Measurements from ENCODE around the gene GDF3. TPM values are rescaled to one million over a fixed set of nuclear protein-coding genes. Genes with fewer than 3 reads are reported as not detected.
"Not testable (repeated sequence)": the region's sequence is repeated elsewhere in the genome, so short reads cannot be mapped to it uniquely, and the experiment has no call there.

Gene GDF3
- not detected for total RNA-seq
- polyA plus RNA-seq = not detected
- long read RNA-seq, donor 1 = 0 reads
- long read RNA-seq, donor 2 = 0 reads
- long read RNA-seq, donor 3 = 0 reads
- long read RNA-seq, donor 4 = 0 reads
- long read RNA-seq, donor 5 = 0 reads
- long read RNA-seq, donor 6 = 0 reads
- long read RNA-seq, donor 7 = 0 reads
- long read RNA-seq, donor 8 = 0 reads
- long read RNA-seq, donor 9 = 0 reads
- long read RNA-seq, donor 10 = 0 reads

DNA sequence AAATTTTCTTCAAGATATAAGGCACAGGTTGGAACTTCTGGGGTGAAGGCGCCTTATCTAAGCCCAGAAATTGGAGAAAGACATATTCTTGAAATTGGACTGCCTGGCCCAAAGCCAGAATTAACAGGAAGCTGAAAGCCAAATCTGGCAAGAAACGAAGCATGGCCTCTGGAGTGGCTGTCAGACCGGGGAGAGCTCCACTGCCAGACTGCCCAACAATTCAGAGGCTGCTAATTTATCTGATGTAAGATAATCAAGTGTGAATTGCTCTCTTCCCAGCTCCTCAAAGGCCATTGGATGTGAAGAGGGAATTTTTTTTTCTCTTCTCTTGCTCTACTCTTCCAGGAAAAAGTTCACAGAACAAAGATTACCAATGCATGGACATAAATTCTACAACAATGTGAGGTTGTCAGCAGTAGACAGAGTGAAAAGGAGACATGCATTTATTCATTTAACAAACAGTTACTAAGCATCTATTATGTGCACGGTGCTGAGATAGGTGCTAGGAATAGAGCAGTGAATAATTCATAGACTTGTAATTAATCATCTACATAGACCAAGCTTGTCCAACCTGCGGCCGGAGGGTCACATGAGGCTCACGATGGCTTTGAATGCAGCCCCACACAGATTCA, at the start of gene GDF3:
Gene GDF3 (minus strand): TSS at position 210 of the 632 bp plus-strand sequence. CDS start 47 bp downstream, at position 163.
- Histone ChIP-seq H3K27ac (no peak within 1 kb of the TSS), H3K4me1 (no peaks in the 10 kb centered on the region), H3K4me3 (peak within 1 kb of the TSS in 1 of 4 donors; percentile 5), H3K36me3 (no peaks in the 10 kb centered on the region), H3K27me3 (no peaks in the 10 kb centered on the region), H3K9me3 (no peaks in the 10 kb centered on the region)
- WGBS, 5 donors = 38 to 44% (median 39%) methylated on average over 7 of the region's 7 CpGs
- TF ChIP-seq POLR2A (IDR thresholded peaks at IDR 0.05) = no peak
- TF ChIP-seq EP300 (IDR thresholded peaks at IDR 0.05) = no peak
- TF ChIP-seq POLR2AphosphoS5 (IDR thresholded peaks at IDR 0.05) = no peak
- TF ChIP-seq, protein P1, sequence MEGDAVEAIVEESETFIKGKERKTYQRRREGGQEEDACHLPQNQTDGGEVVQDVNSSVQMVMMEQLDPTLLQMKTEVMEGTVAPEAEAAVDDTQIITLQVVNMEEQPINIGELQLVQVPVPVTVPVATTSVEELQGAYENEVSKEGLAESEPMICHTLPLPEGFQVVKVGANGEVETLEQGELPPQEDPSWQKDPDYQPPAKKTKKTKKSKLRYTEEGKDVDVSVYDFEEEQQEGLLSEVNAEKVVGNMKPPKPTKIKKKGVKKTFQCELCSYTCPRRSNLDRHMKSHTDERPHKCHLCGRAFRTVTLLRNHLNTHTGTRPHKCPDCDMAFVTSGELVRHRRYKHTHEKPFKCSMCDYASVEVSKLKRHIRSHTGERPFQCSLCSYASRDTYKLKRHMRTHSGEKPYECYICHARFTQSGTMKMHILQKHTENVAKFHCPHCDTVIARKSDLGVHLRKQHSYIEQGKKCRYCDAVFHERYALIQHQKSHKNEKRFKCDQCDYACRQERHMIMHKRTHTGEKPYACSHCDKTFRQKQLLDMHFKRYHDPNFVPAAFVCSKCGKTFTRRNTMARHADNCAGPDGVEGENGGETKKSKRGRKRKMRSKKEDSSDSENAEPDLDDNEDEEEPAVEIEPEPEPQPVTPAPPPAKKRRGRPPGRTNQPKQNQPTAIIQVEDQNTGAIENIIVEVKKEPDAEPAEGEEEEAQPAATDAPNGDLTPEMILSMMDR (IDR thresholded peaks at IDR 0.05) = no peak
- DNase-seq = peak in 1 of 2 donors; percentile 47
- intact Hi-C loops (cut with DNase I; ENCODE audit: low total_unique reads) = no loop called here

DNA sequence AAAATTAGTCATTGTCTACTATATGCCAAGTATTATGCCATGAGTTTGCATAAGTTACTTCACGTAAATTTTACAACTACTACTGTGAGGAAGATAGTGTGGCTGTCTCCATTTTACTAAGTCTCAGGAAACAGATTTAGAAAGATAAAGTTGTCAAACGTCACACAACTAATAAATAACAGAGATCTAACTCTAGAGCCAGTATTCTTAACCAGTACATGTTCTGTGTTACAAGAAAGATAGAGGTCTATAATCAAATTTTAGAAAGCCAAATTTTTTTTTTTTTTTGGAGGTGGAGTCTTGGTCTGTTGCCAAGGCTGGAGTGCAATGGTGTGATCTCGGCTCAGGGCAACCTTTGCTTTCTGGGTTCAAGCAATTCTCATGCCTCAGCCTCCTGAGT, 37.4 kb upstream of the GDF3 start:
- H3K27ac ChIP-seq = no peak overlapping the region
- no peaks in the 10 kb centered on the region for H3K9me3 ChIP-seq
- H3K27me3 ChIP-seq = no peaks in the 10 kb centered on the region
- H3K4me3 ChIP-seq = no peak overlapping the region
- H3K4me1 ChIP-seq = no peaks in the 10 kb centered on the region
- no peak for TF ChIP-seq EP300 (IDR thresholded peaks at IDR 0.05)
- WGBS, 5 donors = 36 to 68% (median 44%) methylated on average over 3 of the region's 3 CpGs
- intact Hi-C loops (cut with DNase I; ENCODE audit: low total_unique reads) = no loop called here
- no peaks in the 10 kb centered on the region for H3K36me3 ChIP-seq
- DNase-seq = no peak

DNA sequence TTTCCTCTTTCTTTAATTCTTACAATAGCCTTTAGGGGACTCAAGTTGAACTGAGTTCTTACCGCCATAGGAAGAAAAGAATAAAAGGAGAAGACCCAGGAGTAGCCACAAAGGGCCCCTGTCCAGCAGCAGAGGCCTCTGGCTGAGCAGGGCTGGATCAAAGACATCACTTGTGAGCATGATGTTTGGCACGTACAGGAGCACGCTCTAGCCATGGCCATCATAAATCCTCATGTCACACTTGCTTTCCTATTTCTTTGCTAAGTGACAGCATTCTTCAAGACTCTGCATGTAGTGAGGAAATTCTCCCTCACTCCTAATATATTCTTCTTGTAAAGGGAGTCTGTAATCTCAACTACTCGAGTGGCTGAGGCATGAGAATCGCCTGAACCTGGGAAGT, 35.9 kb upstream of the GDF3 start:
- intact Hi-C loops (cut with DNase I; ENCODE audit: low total_unique reads) = no loop called here
- Histone ChIP-seq H3K27me3 (no peaks in the 10 kb centered on the region), H3K9me3 (no peaks in the 10 kb centered on the region), H3K27ac (no peak overlapping the region), H3K4me1 (no peaks in the 10 kb centered on the region), H3K4me3 (no peak overlapping the region), H3K36me3 (no peaks in the 10 kb centered on the region)
- TF ChIP-seq POLR2AphosphoS5 (IDR thresholded peaks at IDR 0.05) = no peak
- TF ChIP-seq, protein P1 (IDR thresholded peaks at IDR 0.05) = no peak
- DNase-seq = no peak
- 34 to 67% (median 47%) methylated on average over 5 of the region's 5 CpGs for WGBS, 5 donors

DNA sequence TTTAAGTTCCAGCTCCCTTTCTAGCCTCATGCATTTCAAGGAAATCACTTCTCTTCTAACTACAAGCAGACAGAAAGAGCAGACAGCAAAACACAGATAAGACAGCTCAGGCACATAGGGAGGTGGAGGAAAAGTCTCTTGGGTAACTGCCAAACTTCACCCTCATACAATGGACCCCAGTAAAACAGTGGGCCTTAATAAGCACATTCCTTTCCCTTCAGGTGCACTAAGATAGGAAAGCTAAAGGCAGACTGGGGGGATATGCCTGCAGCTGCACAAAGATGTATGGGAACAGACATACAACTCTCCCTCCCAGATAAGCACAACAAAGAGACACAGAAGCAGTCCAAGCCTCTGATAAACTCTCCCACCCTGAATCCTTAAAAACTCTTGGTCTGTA, 35.4 kb upstream of the GDF3 start:
- H3K27ac ChIP-seq; H3K4me3 ChIP-seq; H3K27me3 ChIP-seq; intact Hi-C loops (cut with DNase I; ENCODE audit: low total_unique reads); H3K36me3 ChIP-seq; H3K4me1 ChIP-seq; H3K9me3 ChIP-seq; DNase-seq: not testable (repeated sequence)

DNA sequence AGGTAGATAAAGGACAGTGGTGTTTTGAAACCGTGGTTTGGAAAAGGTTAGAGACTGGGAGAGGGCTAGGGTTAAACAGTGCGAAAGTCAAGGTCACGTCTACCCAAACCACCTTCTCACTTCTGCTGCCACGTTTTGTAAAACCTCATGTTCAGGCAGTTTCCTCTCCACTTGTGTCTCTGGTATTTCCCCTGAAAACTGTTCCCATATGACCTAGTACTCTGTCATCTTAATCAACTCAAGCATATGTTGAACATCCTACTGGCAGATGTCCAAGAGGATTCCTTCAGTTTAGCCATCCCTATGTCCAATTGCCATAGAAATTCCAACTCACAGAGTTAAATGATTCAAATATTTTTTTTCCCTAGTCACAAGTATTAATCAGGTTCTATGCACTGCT, 34.2 kb upstream of the GDF3 start:
- H3K36me3 ChIP-seq = no peaks in the 10 kb centered on the region
- WGBS, 5 donors = 55 to 62% (median 57%) methylated on average over 4 of the region's 4 CpGs
- intact Hi-C loops (cut with DNase I; ENCODE audit: low total_unique reads) = no loop called here
- no peak for TF ChIP-seq EP300 (IDR thresholded peaks at IDR 0.05)
- TF ChIP-seq POLR2AphosphoS5 (IDR thresholded peaks at IDR 0.05) = no peak
- TF ChIP-seq POLR2A (IDR thresholded peaks at IDR 0.05) = no peak
- TF ChIP-seq, protein P1 (IDR thresholded peaks at IDR 0.05) = no peak
- H3K27me3 ChIP-seq = no peaks in the 10 kb centered on the region
- H3K4me3 ChIP-seq = no peak overlapping the region
- peaks cover 0 to 6% (median 2%) of the 10 kb centered on the region in 4 donors for H3K9me3 ChIP-seq
- no peak overlapping the region for H3K27ac ChIP-seq
- no peaks in the 10 kb centered on the region for H3K4me1 ChIP-seq
- peak in 1 of 2 donors; percentile 10 for DNase-seq

Data from stomach (tissue), 19 donors.